DMS53 treated with DMSO at 0.1 percent for 48 hours (cell line): Measurements from ENCODE around the gene PRR20B.
"Not testable (repeated sequence)": the region's sequence is repeated elsewhere in the genome, so short reads cannot be mapped to it uniquely, and the experiment has no call there.

Source experiments
- DNase-seq: peaks from one replicate; lab custom pipeline; 2025; ENCODE audit not compliant: unreplicated experiment; lab: John Stamatoyannopoulos, UW

PRR20B gene

DNA sequence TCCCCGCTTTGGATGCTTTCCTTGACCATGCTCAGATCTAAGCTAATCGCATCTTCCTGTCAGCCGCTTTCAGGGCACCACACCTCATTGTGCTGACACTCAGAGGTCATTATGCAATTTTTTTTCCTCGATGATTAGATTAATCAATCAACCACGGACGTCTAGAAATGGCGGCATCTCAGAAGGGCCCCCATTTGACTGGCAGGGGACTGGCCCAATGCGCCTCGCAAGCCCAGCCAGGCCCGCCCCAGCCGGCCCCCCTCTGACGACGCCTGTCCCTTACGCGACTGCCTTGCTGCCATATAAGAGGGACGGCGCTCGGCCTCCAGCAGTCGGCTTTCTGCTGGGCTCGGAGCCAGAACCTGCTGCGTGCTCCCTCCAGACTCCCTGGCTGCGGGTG is at the start of gene PRR20B:
TSS of gene PRR20B (plus strand) at position 301 of the 400 bp plus-strand sequence. CDS start 387 bp downstream, outside the sequence.
- not testable (repeated sequence) for DNase-seq

DNA sequence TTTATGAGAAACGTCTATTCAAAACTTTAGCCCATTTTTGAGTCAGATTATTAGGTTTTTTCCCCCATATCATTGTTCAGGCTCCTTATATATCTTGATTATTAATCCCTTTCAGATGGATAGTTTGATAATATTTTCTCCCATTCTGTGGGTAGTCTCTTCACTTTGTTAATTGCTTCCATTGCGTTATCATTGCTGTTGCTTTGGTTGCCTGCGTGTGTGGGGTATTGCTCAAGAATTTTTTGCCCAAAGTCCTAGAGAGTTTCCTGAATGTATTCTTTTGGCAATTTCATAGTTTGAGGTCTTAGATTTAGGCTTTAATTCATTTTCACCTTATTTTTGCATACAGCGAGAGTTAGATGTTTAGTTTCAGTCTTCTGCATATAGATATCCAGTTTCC is 32.3 kb upstream of the PRR20B start:
- DNase-seq: no peak

DNA sequence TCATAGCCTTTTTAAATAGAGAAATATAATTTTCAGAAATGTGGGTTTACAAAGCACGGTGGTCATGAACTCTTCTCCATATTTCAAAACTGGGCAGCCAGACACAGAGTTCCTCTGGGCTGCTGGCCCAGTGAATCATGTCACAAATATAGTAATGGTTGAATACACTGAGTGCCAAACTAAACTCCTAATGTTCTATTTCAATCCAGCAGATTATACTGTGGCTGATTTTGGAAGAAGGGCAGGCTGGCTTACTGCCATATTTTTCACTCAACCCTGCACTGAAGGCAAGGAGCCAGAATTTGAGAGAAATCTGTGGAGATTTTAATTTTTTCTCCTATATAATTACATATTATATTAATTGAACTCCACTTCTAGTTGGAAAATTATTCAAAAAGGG is 23.6 kb upstream of the PRR20B start:
- no peak for DNase-seq

DNA sequence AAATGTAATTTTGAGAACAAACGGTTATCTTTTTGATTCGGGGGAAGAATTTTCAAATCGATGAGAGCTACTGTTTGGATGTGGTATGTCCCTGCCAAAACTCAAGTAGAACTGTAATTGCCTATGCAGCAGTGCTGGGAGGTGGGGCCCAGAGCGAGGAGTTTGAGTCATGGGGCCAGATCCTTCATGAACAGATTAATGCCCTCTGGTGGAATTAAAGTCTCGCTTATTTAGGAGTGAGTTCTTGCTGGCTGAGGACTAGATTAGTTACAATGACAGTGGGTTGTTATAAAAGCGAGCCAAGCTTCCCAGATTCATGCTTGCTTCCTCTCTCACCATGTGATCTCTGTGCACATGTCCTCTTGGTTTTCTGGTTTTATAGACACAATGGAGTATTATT is 18.4 kb upstream of the PRR20B start:
- no peak for DNase-seq

- DNase-seq: no peak
Observed at GRCh38 chr13:57136093-57136492, 11.2 kb upstream of the PRR20B start.

DNA sequence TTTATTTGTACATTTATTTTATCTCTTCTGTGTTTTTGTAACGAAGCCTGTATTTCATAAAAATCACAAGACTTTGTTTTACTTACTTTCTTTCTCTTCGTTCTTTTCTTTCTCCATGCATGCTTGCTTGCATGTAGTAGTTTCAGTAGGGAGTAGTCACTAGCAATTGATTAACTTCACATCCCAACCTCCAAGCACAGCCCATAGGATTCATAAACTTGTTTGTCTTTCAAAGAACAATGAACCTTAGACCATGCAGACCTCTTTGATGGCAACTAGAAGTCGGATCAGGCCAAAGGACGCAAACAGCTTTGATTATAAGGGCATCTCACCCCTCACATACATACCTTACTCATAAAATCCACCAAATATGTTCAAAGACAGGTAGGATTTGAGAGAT is 9.7 kb upstream of the PRR20B start:
- no peak for DNase-seq

DNA sequence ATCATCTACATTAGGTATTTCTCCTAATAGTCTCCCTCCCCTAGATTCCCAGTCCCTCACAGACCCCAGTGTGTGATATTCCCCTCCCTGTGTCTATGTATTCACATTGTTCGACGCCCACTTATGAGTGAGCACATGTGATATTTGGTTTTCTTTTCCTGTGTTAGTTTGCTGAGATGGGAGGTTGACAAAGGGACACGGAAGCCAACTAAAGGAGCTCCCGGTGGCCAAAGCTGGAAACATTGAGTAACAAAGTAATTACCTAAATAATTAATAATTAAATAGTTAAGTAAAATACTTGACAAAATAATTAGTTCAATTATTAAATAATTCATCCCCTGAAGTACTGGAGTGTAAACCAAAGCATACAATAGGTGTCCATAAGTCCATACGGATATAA is 8.3 kb upstream of the PRR20B start:
- DNase-seq: no peak

GRCh38 chr13:57139781-57140180 is 7.5 kb upstream of the PRR20B start:
- not testable (repeated sequence) for DNase-seq

DNA sequence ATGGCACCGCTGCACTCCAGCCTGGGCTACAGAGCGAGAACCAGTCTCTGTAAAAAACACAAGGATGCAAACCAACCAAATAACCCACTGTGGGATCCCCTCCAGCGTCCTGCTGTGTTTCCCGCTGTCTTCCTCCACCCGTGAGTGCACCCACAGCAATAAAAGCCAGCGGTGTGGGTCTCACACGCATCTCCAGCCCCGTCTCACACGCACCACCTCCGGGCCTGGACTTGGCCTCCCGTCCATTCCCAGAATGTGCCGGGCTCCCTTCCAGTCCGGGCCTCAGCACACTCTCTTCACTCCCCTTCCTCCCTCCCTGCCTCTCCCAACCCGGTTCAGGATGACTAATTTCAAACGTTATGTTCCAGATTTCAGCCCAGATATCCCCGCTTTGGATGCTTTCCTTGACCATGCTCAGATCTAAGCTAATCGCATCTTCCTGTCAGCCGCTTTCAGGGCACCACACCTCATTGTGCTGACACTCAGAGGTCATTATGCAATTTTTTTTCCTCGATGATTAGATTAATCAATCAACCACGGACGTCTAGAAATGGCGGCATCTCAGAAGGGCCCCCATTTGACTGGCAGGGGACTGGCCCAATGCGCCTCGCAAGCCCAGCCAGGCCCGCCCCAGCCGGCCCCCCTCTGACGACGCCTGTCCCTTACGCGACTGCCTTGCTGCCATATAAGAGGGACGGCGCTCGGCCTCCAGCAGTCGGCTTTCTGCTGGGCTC is 6.9 kb upstream of the PRR20B start, which contains the start of gene PRR20A:
TSS of gene PRR20A (plus strand) at position 684 of the 734 bp plus-strand sequence. CDS start 387 bp downstream, outside the sequence.
- DNase-seq: not testable (repeated sequence)

- DNase-seq: not testable (repeated sequence)
Observed at GRCh38 chr13:57148106-57148505, 818 bp downstream of the PRR20B start.

- not testable (repeated sequence) for DNase-seq
Observed at GRCh38 chr13:57153761-57154160, 6.5 kb downstream of the PRR20B start, which contains the start of gene PRR20C. PRR20C (plus strand) TSS chr13:57154061; CDS start chr13:57154448, 387 bp downstream.

GRCh38 chr13:57160332-57160731 is 13.0 kb downstream of the PRR20B start, which contains the start of gene PRR20D:
PRR20D (plus strand) TSS chr13:57160632; CDS start chr13:57161019, 387 bp downstream.
- not testable (repeated sequence) for DNase-seq

DNA sequence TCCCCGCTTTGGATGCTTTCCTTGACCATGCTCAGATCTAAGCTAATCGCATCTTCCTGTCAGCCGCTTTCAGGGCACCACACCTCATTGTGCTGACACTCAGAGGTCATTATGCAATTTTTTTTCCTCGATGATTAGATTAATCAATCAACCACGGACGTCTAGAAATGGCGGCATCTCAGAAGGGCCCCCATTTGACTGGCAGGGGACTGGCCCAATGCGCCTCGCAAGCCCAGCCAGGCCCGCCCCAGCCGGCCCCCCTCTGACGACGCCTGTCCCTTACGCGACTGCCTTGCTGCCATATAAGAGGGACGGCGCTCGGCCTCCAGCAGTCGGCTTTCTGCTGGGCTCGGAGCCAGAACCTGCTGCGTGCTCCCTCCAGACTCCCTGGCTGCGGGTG is 19.6 kb downstream of the PRR20B start, which contains the start of gene PRR20E:
TSS of gene PRR20E (plus strand) at position 301 of the 400 bp plus-strand sequence. CDS start 387 bp downstream, outside the sequence.
- not testable (repeated sequence) for DNase-seq

DNA sequence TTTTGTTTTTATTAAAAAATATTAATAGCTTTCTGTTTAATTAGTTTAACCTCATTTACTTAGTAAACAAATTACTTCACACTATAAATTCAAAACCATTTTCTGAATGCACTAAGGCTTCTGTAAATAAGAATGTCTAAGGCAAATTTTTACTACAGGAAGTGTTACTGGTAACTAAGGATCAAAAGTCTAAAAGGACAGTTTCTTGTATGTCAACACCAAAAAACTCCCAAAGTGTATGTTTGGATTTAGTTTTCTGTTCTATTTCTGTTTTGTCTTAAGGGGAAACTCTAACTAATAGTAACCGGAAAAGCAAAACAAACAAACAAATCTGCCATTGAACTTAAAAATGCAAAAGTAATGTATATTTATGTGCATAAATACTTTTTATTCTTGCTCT is 44.4 kb downstream of the PRR20B start:
- DNase-seq: no peak
